Skeletal muscle cell (primary cell): ENCODE measurements around the gene PITPNB.

Source experiments
- DNase-seq: peaks from one replicate; pipeline ENCODE4 v3.0.0-alpha.2; 2010; ENCODE audit warnings: low read depth
- H3K4me3 ChIP-seq: 2 replicates; pipeline ENCODE4 v1.5.1; 2011; ENCODE audit warnings: low read depth, mild to moderate bottlenecking, control low read depth, low read length, moderate library complexity

Gene PITPNB

DNA sequence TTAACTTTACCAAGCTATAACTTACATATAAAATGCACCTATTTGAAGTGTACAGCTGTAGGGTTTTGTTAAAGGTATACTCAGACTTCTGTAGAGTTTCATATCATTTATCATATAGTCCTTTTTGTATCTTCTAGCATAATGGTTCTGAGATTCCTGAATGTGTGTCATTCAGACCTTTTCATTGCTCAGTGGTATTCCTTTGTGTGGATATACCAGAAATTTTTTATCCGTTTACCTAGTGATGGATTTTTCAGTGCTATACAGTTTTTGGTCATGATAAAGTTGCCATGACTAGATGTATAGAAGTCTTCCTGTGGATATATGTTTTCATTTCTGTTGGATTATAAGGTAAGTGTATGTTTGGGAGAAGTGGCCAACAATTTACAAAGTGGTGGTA is 6.3 kb upstream of the PITPNB start:
- no peak for DNase-seq
- no peak overlapping the region for H3K4me3 ChIP-seq

- DNase-seq, result peak; percentile 60
- peak overlapping the region; percentile 92 for H3K4me3 ChIP-seq
Measured at GRCh38 chr22:27919942-27920755, 1.1 kb upstream of the PITPNB start.

DNA sequence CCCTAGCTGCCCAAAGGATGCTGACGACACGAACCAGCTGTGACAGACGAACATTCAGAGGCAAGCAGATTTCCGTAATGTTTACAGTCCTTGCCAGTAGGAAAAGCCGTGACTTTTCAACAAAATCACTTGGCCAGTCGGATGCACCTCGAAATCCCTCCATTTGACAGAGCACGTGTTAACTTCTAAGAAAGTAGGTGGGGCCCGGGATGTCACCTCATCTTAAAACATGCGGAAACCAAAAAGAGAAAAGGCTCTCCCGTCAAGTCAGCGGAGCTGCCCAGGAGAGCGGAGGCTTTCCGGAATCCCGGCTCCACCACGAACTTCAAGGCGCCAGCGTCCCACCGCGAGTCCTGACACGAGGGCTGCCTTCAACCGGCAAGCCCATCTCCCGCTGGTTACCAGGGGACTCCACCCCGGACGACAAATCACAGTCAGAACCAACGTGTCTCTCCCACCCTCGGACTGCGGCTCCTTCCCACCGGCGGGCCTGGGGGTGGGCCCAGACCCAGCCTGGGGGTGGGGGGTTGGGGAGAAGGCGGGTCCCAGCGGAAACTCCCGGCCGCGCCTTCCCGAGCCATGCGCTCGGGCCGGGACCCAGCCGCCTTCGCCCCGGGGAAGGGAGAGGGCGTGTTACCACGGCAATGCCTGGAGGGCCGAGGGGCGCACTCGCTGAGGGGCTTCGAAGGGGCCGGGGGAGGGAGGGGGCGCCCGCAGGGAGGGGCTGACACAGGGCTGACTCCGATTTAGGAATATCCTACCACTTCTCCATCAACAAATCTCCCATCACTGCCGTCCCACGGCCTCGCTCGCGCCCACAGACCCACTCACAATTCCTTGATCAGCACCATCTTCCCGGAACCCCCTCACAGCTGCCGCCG is 475 bp downstream of the PITPNB start:
- peak overlapping the region; percentile 92 for H3K4me3 ChIP-seq
- DNase-seq, result peak; percentile 13

DNA sequence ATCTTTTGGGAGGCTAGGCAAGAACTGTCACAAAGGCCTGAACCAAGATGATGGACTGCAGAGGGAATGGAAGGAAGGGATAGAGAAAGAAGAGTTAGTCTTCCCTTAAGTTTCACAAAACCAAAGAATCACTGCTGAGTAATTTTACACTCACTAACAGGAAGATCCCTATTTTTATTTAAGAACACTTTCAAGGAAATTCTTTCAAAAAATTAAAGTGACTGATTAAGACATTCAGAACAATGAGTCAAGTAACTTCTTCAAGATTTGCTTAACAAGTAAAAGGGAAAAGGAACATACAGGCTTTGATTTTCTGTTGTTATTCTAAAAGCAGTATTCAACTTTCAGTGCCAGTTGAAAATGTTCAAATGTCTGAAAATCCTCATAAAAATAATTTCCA is 3.1 kb downstream of the PITPNB start:
- DNase-seq, result no peak
- H3K4me3 ChIP-seq, result no peak overlapping the region

DNA sequence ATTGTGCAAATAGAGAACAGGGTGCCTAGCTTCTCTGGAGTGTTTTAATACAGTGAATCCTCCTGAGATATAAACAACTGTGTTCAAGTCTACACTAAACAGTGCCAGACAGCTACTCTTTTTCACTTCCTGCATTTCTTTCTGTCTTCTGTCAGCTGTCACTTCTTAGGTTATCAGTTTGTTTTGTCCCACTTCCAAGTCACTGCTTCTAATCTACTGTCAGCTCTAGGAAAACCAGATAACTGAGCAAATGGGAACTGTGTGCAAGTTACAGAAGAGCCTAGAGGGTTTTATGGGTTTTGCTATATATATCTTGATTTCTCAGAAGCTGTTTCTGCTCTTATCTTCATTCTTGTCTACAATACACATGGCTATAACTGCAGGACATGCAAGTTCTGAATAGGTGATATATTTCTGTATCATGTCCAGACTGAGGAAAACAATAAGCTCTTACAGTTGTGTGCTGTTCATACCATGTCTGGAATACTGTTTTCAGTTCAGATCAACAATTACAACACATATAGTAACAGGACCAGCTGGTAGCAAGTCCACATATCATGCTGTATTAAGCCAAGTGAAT is 5.8 kb downstream of the PITPNB start:
- no peak overlapping the region for H3K4me3 ChIP-seq
- DNase-seq, result no peak

GRCh38 chr22:27912101-27912500 is 7.0 kb downstream of the PITPNB start:
- no peak overlapping the region for H3K4me3 ChIP-seq
- DNase-seq, result no peak

DNA sequence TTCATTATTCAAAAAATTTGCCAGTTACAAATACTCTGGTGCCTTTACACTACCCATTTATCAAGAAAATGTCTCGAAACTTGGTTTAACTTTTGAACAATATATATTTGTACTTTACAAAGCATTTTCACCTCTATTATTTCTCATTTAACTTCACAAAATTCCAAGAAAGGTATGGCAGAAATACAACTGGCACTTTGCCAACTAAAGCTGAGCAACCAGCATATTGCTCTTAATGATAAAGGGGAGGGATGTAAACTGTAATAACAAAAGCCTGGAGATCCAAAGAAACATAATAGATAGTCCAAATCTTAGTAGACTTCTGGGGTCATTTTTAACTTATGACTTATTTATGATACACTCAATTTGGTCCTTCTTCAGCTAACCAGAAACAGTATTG is 7.7 kb downstream of the PITPNB start:
- DNase-seq, result no peak
- no peak overlapping the region for H3K4me3 ChIP-seq

DNA sequence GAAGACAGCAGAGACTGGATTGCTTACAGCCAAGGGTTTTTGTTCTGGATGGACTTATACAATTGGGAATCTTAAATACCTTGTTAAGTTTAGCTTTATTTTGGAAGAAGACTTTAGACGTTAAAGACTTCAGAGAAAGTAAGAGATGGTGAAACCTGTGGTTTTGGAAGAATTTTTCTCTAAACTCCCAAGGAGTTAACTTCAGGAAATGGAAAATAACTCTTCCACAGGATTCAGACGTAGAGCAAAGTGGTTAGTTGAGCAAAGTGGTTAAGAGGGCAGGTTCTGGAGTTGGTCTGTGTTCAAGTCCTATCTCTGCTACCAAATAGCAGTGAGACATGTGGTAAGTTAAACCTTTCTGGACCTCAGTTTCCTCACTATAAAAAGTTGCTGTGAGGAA is 12.8 kb downstream of the PITPNB start:
- DNase-seq, result no peak

DNA sequence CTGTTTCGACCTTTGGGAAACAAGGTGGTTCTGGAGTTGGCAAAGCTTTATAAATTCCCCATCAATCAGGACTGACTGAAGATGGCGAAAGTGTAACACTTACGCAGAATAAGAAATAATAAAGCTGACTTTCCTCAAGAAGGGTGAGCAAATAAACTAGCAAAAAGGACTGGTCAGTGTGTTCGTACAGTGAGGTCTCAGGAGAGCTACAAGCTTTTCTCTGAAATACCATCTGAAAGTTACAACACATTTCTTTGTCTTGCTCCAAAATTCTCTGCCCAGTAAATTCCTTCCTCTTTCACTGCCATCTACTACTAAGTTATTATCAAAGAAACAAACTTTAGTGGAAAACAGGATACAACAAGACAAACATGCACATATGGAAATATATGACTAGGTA is 13.4 kb downstream of the PITPNB start:
- no peak overlapping the region for H3K4me3 ChIP-seq
- no peak for DNase-seq

More for the DNA sequence above, 12.8 kb downstream of the PITPNB start:
- H3K4me3 ChIP-seq, result no peak overlapping the region

- no peak overlapping the region for H3K4me3 ChIP-seq
- DNase-seq, result no peak
Measured at GRCh38 chr22:27903805-27904473, 15.1 kb downstream of the PITPNB start.

DNA sequence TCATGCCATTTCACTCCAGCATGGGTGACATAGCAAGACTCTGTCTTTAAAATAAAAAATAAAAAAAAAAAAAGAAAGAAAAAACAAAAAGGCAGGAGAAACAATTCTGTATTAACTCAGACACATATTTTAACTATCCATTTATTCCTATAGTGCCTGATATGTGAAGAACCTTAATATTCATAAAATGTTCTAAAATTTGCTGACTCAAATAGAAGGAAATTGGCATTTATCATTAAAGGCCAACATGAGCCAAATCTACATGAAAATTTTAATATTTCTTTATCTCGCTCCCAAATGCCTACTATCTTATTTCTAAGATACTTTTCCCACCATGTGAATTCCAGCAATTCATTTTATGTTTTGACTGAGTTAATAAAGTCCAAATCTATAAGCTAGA is 18.9 kb downstream of the PITPNB start:
- no peak overlapping the region for H3K4me3 ChIP-seq
- no peak for DNase-seq

GRCh38 chr22:27896245-27896644 is 22.8 kb downstream of the PITPNB start:
- H3K4me3 ChIP-seq, result no peak overlapping the region
- no peak for DNase-seq

GRCh38 chr22:27895600-27895999 is 23.5 kb downstream of the PITPNB start:
- no peak overlapping the region for H3K4me3 ChIP-seq
- no peak for DNase-seq

DNA sequence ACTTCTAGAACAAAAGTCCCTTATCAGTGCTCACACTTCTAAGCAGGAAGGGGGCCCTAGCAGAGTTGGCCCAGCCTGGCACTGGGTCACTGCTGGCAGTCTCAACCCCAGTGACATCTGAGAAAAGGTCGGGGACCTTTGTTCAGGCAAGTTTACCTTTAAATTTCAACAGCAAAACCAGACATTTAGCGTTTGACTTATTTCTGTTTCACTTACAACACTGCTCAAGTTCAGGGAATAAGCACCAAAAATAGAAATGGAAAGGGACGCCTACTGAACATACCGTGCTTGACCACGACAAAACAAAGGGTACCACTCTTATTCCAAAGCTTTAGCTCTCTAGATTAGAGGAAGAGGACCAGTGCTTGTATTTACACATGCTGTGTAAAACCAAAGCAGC is 26.2 kb downstream of the PITPNB start:
- no peak overlapping the region for H3K4me3 ChIP-seq
- no peak for DNase-seq

- H3K4me3 ChIP-seq, result no peak overlapping the region
- DNase-seq, result no peak
Measured at GRCh38 chr22:27892064-27892463, 27.0 kb downstream of the PITPNB start.

- DNase-seq, result no peak
- H3K4me3 ChIP-seq, result no peak overlapping the region
Measured at GRCh38 chr22:27888310-27888709, 30.7 kb downstream of the PITPNB start.

DNA sequence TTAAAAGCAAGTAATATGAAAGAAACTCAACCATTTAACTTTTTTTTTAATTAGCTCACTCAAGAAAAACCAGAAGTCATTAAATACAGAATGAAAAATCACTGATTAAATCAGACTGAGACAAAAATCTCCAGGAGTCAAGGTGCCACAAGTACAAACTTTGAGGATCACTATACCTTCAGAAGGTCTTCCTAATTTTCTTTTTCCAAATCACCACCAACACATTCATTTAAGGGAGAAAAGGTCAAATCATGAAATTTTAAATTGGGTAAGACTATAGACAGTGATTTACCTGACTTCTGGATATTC is 32.3 kb downstream of the PITPNB start:
- DNase-seq, result no peak
- no peak overlapping the region for H3K4me3 ChIP-seq

DNA sequence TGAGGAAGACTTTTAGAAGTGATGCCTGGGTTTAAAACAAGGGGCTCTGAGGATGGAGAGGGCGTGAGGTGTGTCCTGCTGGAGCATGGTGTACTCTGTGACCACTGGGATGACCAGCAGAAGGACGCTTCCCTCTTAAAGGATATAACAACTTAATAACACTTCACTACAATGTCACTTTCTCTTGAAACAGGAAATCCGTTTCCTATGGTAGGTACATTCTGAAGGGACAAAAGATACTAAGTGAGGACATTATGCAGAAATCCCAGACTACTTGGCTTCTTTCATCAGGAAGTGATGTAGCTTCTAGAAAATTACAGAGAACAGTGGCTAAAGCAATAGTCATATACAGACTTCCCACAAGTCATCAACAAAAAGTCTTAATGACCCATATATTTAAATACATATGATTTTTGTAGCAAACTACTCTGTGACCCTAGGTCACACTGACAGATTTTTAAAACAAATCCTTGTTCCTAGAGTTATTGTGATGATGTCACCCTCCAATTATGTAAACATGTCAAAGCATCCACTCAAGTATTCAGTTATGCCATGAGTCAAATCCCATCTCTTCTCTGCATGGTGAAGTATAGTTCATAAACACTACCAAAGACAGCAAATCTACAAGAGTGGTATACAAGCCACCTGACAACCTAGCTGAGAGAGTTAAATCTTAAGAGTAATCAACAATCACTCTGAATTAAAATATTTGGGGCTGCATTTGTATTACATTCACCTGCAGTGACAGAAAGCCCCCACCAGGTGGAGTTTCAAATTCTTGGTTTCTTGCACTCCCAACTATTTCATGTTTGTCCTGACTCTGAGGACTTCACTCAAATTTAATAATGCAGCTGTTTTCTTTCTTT is 32.8 kb downstream of the PITPNB start:
- no peak for DNase-seq
- H3K4me3 ChIP-seq, result no peak overlapping the region
